GM18909 (cell line): ENCODE results near the gene ATP10A.
"Not testable (repeated sequence)": the region's sequence is repeated elsewhere in the genome, so short reads cannot be mapped to it uniquely, and the experiment has no call there.

Experiments
- ATAC-seq: cut with Tn5 transposase; IDR thresholded peaks from one replicate; pipeline ENCODE4 v1.9.1; 2021; ENCODE audit warnings: mild to moderate bottlenecking; ENCODE audit not compliant: unreplicated experiment, poor library complexity

ATP10A gene

DNA sequence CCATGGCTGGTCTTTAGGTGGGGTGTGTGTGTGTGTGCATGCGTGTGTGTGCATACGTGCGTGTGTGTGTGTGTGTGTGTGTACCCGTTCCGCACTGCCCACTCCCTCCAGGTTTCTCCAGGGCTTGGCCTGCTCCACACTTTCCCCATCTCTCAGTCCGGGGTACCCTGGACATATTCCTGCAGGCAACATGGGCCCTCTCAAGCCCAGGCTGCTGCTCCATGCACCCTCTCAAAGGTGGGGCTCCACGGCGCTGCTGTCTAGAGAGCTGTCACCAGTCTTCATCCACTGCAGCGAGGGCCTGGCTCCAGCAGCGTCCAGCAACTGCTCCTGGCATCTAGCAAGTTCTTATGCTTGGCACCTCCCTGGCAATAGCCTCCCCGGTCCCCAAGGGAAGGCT lies 86.1 kb downstream of the ATP10A start:
- ATAC-seq, result no peak

GRCh38 chr15:25776071-25776746 lies 86.9 kb downstream of the ATP10A start:
- no peak for ATAC-seq

GRCh38 chr15:25775317-25775912 lies 87.7 kb downstream of the ATP10A start:
- peak; percentile 89 for ATAC-seq

- no peak for ATAC-seq
Observed at GRCh38 chr15:25774871-25775270, 88.3 kb downstream of the ATP10A start.

- ATAC-seq, result no peak
Observed at GRCh38 chr15:25773248-25773647, 89.9 kb downstream of the ATP10A start.

DNA sequence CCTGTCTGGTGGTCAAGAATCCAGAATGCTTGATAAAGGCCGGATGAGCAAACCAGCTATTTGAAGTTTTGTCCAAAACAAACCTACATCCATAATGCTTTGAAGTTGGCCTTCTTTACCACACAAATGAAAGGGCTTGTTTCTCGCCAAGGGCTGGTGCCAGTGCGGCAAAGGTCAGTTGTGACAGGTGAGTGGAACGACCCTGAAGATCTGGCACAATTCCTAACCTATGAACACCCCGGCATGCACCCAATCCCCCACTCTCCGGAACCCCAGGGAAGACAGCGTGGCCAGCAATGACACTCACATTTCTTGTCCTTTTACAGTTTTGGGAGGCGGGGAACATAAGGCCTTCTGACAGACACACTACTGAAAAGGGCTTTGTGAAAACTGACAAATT lies 90.6 kb downstream of the ATP10A start:
- no peak for ATAC-seq

GRCh38 chr15:25771736-25772135 lies 91.4 kb downstream of the ATP10A start:
- not testable (repeated sequence) for ATAC-seq

DNA sequence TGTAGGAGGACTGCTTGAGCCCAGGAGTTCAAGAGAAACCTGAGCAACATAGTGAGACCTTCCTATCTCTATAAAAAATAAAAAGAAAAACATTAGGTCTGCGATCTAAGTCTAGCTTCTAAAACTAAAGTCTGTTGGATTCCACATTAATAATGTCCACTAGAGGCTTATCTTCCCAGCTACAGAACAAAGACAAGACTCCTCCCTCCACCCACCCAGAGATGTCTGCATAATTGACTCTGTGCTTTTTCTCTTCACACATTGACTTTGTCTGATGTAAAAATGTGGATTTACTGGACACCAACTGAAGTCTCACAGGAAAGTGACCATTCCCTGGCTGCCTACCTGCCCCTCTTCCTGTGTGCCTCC lies 91.8 kb downstream of the ATP10A start:
- ATAC-seq, result no peak

- ATAC-seq, result no peak
Observed at GRCh38 chr15:25770618-25771337, 92.3 kb downstream of the ATP10A start.

GRCh38 chr15:25770031-25770430 lies 93.1 kb downstream of the ATP10A start:
- ATAC-seq, result no peak

DNA sequence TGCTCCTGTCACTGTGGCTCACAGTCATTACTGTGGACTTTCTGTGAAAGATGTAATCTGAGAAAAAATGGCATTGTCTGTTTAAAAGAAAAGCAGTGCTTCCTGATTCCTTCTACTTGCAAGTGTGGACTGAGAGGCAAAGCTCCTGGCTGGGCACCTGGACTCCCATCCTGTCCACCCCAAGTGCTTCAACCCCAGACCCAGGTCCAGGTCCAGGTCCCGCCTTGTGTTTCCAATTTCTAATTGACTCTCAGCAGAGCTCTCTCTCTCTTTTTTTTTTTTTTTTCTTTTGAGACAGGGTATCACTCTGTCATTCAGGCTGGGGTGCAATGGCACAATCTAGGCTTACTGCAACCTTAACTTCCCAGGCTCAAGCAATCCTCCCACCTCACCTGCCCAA lies 94.9 kb downstream of the ATP10A start:
- ATAC-seq, result no peak

DNA sequence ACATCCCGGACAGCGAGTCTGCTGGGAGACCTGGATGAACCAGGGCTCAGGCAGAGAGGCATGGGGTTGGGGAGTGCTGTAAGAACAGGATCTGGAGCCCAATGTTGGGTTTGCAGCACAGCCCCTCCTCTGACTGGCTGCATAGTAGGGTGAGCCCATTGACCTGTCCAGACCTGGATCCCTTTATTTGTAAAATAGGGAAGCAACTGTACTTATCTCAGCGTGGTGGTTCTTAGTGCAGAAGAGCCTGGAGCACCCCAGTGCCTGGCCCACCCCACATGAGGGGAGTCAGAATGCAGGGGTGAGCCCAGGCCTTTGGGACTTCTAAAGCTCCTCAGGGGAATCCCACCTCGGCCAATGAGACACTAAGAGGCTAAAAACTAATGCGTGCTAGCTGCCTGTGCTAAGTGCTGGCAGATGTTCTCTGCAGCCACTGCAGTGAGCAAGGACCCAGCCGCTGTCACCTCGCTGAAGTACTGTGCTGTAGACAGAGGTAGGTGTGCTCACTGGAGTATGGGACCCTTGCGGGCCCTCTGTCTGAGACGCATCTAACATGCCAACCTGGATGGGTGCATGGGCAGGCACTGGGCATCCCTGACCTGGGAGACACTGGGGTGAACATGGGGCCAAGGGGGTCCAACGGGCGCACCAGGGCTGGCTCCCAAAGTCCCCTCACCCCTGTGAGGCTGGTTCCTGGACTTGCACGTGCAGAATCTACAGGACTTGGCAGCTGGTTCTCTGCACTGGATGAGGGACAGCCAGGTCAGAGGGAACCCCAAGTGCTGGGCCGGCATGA lies 95.6 kb downstream of the ATP10A start:
- no peak for ATAC-seq

DNA sequence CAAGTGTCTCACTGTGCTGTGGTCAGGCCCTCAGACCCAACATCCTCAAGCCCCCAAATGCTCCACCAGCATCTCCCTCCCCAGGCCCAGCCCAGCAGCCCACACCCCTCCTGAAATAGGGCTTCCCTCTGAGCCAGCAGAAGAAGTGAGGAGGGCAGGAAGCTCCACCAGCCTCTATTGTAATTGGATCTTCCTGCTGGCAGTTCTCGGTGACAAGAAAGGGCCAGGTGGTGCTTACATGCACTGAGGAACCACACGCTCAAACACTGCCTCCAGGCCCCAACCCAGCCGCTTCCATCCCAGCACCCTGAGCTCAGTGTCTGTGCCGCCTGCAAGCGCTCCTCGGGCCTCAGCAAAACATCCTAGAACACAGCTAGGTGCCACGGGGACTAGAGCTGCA lies 96.7 kb downstream of the ATP10A start:
- ATAC-seq, result no peak

GRCh38 chr15:25764980-25765735 lies 98.0 kb downstream of the ATP10A start:
- no peak for ATAC-seq

GRCh38 chr15:25763954-25764353 lies 99.2 kb downstream of the ATP10A start:
- ATAC-seq, result no peak

DNA sequence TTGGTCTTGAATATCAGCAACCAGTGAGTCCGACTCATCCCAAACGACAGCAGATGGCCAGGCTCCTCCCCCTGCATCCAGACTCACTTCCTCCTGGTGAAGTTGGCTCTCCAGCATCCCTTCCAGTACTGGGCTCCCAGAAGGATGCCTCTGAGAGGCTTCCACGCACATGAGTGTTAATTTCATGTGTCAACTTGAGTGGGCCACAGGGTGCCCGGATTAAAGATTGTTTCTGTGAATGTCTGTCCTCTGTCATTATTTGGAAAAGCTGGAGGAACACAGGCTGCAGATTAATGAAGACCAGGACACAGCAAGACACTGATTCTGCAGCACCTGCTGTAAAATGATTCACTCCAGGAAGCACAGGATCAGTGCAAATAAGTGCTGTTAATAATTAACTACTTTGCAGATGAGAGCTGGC lies 99.8 kb downstream of the ATP10A start:
- no peak for ATAC-seq

DNA sequence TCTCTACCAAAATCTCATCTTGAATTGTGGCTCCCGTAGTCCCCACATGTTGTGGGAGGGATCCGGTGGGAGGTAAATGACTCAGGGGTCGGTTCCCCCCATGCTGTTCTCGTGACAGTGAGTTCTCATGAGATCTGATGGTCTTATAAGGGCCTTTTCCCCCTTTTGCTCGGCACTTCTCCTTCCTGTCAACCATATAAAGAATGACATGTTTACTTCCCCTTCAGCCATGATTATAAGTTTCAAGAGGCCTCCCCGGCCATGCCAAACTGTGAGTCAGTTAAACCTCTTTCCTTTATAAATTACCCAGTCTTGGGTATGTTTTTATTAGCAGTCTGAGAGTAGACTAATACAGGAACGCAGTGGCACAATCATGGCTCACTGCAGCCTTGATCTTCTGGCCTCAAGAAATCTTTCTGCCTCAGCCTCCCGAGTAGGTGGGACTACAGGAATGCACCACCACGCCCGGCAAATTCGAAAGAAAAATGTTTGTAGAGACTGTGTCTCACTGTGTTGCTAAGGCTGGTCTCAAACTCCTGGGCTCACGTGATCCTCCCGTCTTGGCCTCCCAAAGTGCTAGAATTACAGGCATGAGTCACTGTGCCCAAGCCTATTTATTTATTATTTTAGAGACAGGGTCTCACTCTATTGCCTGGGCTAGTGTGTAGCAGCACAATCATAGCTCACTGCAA lies 101.0 kb downstream of the ATP10A start:
- ATAC-seq, result no peak

DNA sequence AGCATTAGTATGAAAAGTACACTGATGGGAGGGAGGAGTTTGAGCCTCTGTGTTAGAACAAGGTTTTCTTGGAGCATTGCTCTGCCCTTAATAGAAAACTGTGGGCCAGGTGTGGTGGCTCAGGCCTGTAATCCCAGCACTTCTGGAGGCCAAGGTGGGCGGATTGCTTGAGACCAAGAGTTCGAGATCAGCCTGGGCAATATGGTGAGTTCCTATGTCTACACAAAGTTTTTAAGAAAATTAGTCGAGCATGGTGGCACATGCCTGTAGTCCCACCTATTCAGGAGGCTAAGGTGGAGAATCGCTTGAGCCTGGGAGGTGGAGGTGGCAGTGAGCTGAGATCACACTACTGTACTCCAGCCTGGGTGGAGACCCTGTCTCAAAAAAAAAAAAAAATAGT lies 103.7 kb downstream of the ATP10A start:
- no peak for ATAC-seq

DNA sequence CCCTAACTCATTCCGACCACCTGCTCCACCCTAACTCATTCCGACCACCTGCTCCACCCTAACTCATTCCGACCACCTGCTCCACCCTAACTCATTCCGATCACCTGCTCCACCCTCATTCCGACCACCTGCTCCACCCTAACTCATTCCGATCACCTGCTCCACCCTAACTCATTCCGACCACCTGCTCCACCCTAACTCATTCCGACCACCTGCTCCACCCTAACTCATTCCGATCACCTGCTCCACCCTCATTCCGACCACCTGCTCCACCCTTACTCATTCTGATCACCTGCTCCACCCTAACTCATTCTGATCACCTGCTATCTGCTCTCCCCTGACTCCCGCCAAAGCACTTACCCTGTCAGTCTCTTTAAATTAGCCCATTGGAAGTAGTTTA lies 104.5 kb downstream of the ATP10A start:
- not testable (repeated sequence) for ATAC-seq
